ENCODE data around the gene PPP1R2C. TPM values are rescaled to one million over a fixed set of nuclear protein-coding genes. Genes with fewer than 3 reads are reported as not detected.

PPP1R2C gene
- total and polyA plus RNA-seq, 2 experiments from 2014 or later: not detected

DNA sequence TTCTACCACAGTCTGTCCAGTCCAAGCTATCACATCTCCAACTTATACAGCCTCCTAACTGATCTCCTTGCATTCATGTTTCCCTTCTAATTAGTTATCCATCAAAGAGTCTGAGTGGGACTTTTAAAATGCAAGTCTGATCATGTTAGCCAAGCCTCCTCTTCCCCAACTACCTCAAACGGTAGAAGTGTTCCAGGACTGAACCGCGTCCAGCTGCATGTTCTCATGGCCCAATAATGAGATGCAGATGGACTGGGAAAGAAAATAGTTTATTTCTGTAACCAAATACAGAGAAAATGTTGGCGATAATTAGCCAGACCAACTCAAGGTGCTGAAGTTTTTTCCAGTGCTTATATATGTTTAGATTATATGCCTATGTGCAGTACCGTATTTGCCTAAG, 46.6 kb upstream of the PPP1R2C start (continued):
- TF ChIP-seq, protein P1, sequence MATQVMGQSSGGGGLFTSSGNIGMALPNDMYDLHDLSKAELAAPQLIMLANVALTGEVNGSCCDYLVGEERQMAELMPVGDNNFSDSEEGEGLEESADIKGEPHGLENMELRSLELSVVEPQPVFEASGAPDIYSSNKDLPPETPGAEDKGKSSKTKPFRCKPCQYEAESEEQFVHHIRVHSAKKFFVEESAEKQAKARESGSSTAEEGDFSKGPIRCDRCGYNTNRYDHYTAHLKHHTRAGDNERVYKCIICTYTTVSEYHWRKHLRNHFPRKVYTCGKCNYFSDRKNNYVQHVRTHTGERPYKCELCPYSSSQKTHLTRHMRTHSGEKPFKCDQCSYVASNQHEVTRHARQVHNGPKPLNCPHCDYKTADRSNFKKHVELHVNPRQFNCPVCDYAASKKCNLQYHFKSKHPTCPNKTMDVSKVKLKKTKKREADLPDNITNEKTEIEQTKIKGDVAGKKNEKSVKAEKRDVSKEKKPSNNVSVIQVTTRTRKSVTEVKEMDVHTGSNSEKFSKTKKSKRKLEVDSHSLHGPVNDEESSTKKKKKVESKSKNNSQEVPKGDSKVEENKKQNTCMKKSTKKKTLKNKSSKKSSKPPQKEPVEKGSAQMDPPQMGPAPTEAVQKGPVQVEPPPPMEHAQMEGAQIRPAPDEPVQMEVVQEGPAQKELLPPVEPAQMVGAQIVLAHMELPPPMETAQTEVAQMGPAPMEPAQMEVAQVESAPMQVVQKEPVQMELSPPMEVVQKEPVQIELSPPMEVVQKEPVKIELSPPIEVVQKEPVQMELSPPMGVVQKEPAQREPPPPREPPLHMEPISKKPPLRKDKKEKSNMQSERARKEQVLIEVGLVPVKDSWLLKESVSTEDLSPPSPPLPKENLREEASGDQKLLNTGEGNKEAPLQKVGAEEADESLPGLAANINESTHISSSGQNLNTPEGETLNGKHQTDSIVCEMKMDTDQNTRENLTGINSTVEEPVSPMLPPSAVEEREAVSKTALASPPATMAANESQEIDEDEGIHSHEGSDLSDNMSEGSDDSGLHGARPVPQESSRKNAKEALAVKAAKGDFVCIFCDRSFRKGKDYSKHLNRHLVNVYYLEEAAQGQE (IDR thresholded peaks at IDR 0.05; ENCODE audit: unreplicated experiment): no peak
- TF ChIP-seq POLR2AphosphoS5 (IDR thresholded peaks at IDR 0.05; ENCODE audit: low read depth) (no peak), EZH2 (IDR thresholded peaks at IDR 0.05; ENCODE audit: low read depth, unreplicated experiment) (no peak)

DNA sequence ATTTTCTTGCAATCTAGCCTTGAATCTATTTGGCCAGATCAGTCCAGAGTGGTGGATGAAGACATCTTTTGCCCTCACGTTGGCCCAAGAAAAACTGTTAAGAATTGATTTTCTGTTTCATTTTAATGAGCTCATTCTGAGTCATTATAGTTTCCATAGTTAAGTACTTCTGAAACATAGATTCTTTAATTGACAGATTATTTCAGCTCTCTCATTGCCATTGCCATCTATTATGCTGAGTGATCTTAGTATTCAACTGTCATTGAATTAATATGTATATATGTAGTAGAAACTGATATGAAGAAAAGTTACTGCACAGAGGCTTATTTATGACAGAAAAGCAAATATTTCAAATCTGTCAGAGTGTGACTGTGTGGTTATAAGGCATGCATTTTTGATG, 45.5 kb upstream of the PPP1R2C start:
- H3K27me3 Mint-ChIP-seq (ENCODE audit: insufficient read depth, low read depth, poor library complexity): peaks cover 3% of the 10 kb centered on the region
- Histone ChIP-seq H4K20me1 (replicated peaks; ENCODE audit: insufficient read depth) (no peaks in the 10 kb centered on the region), H2AFZ (no peak overlapping the region), H3K4me2 (no peak overlapping the region), H3K4me1 (ENCODE audit: insufficient read depth) (no peaks in the 10 kb centered on the region), H3K9me2 (ENCODE audit: insufficient read depth) (no peaks in the 10 kb centered on the region), H3F3A (replicated peaks; ENCODE audit: low read depth) (no peaks in the 10 kb centered on the region), H3K4me3 (no peak overlapping the region), H3K27me3 (ENCODE audit: insufficient read depth) (no peaks in the 10 kb centered on the region), H3K27ac (ENCODE audit: low read depth) (no peak overlapping the region), H3K79me2 (replicated peaks; ENCODE audit: insufficient read depth) (no peaks in the 10 kb centered on the region), H3K36me3 (ENCODE audit: insufficient read depth) (no peaks in the 10 kb centered on the region)
- H3K36me3 Mint-ChIP-seq (ENCODE audit: low read depth): peaks cover 49% of the 10 kb centered on the region
- ATAC-seq (no peak), DNase-seq (ENCODE audit: low spot score) (no peak)
- H3K9me3 Mint-ChIP-seq: peaks cover 35% of the 10 kb centered on the region
- TF ChIP-seq, protein P1 (IDR thresholded peaks at IDR 0.05; ENCODE audit: unreplicated experiment): no peak
- TF ChIP-seq NANOG (IDR thresholded peaks at IDR 0.05; ENCODE audit: borderline replicate concordance) (no peak), EZH2 (IDR thresholded peaks at IDR 0.05; ENCODE audit: low read depth, unreplicated experiment) (no peak), STAT1 (IDR thresholded peaks at IDR 0.05; ENCODE audit: unreplicated experiment) (no peak)
- TF ChIP-seq, protein P2, sequence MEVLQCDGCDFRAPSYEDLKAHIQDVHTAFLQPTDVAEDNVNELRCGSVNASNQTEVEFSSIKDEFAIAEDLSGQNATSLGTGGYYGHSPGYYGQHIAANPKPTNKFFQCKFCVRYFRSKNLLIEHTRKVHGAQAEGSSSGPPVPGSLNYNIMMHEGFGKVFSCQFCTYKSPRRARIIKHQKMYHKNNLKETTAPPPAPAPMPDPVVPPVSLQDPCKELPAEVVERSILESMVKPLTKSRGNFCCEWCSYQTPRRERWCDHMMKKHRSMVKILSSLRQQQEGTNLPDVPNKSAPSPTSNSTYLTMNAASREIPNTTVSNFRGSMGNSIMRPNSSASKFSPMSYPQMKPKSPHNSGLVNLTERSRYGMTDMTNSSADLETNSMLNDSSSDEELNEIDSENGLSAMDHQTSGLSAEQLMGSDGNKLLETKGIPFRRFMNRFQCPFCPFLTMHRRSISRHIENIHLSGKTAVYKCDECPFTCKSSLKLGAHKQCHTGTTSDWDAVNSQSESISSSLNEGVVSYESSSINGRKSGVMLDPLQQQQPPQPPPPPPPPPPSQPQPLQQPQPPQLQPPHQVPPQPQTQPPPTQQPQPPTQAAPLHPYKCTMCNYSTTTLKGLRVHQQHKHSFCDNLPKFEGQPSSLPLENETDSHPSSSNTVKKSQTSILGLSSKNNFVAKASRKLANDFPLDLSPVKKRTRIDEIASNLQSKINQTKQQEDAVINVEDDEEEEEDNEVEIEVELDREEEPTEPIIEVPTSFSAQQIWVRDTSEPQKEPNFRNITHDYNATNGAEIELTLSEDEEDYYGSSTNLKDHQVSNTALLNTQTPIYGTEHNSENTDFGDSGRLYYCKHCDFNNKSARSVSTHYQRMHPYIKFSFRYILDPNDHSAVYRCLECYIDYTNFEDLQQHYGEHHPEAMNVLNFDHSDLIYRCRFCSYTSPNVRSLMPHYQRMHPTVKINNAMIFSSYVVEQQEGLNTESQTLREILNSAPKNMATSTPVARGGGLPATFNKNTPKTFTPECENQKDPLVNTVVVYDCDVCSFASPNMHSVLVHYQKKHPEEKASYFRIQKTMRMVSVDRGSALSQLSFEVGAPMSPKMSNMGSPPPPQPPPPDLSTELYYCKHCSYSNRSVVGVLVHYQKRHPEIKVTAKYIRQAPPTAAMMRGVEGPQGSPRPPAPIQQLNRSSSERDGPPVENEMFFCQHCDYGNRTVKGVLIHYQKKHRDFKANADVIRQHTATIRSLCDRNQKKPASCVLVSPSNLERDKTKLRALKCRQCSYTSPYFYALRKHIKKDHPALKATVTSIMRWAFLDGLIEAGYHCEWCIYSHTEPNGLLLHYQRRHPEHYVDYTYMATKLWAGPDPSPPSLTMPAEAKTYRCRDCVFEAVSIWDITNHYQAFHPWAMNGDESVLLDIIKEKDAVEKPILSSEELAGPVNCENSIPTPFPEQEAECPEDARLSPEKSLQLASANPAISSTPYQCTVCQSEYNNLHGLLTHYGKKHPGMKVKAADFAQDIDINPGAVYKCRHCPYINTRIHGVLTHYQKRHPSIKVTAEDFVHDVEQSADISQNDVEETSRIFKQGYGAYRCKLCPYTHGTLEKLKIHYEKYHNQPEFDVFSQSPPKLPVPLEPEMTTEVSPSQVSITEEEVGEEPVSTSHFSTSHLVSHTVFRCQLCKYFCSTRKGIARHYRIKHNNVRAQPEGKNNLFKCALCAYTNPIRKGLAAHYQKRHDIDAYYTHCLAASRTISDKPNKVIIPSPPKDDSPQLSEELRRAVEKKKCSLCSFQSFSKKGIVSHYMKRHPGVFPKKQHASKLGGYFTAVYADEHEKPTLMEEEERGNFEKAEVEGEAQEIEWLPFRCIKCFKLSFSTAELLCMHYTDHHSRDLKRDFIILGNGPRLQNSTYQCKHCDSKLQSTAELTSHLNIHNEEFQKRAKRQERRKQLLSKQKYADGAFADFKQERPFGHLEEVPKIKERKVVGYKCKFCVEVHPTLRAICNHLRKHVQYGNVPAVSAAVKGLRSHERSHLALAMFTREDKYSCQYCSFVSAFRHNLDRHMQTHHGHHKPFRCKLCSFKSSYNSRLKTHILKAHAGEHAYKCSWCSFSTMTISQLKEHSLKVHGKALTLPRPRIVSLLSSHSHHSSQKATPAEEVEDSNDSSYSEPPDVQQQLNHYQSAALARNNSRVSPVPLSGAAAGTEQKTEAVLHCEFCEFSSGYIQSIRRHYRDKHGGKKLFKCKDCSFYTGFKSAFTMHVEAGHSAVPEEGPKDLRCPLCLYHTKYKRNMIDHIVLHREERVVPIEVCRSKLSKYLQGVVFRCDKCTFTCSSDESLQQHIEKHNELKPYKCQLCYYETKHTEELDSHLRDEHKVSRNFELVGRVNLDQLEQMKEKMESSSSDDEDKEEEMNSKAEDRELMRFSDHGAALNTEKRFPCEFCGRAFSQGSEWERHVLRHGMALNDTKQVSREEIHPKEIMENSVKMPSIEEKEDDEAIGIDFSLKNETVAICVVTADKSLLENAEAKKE (CRISPR knock-in tag; IDR thresholded peaks at IDR 0.05): no peak
- no peak overlapping the region for H3K27ac Mint-ChIP-seq
- H3K4me3 Mint-ChIP-seq: no peak overlapping the region
- H3K4me1 Mint-ChIP-seq: no peaks in the 10 kb centered on the region; the same call in 2 of the 3 replicates
